PFSK-1 (cell line): Measurements from ENCODE around the gene GPAT2.

ENCODE experiments used
- POLR2AphosphoS5 ChIP-seq: IDR thresholded peaks from 2 replicates; pipeline ENCODE4 v1.6.1; 2012; ENCODE audit warnings: low read depth, mild to moderate bottlenecking, control low read depth, low read length, moderate library complexity
- TF ChIP-seq, protein P1 (sequence below), 2 experiments: IDR thresholded peaks; 2 replicates each; pipeline versions ENCODE4 v1.6.1 to v1.8.0; 2011 to 2012; ENCODE audit warnings: low read depth in 2 of 2, low read length in 2 of 2, control low read depth in 1 of 2, inconsistent platforms in 1 of 2, mild to moderate bottlenecking in 1 of 2, moderate library complexity in 1 of 2; ENCODE audit not compliant: insufficient read depth in 1 of 2

DNA sequence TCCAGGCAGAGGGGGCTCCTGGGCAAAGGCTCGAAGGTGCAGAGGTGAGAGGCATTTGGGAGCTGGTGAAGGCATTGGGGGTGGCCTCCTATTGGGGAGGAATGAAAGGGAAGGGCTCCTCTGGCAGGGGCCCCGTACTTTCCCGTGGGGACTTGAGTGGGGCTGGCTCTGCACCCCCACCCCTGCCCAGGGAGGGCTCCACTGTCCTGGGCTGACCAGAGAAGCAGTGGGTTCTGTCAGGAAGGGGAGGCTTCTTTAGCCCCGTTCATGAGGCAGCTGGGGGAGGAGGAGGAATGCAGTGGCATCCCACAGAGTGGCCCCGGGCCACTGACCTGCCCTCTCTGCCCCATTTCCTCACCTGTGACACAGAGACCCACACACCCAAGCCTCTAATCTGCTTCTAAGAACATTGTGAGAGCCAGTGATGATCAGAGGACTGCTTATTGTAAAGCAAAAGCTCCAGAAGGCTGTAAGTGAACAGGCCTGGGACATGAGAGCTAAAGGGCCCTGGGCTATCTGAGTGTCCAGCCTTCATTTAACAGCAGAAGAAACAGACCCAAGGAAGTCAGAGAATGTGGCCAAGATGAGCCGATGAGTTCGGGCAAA lies 38.6 kb upstream of the GPAT2 start:
- TF ChIP-seq POLR2AphosphoS5 = no peak
- TF ChIP-seq, protein P1, sequence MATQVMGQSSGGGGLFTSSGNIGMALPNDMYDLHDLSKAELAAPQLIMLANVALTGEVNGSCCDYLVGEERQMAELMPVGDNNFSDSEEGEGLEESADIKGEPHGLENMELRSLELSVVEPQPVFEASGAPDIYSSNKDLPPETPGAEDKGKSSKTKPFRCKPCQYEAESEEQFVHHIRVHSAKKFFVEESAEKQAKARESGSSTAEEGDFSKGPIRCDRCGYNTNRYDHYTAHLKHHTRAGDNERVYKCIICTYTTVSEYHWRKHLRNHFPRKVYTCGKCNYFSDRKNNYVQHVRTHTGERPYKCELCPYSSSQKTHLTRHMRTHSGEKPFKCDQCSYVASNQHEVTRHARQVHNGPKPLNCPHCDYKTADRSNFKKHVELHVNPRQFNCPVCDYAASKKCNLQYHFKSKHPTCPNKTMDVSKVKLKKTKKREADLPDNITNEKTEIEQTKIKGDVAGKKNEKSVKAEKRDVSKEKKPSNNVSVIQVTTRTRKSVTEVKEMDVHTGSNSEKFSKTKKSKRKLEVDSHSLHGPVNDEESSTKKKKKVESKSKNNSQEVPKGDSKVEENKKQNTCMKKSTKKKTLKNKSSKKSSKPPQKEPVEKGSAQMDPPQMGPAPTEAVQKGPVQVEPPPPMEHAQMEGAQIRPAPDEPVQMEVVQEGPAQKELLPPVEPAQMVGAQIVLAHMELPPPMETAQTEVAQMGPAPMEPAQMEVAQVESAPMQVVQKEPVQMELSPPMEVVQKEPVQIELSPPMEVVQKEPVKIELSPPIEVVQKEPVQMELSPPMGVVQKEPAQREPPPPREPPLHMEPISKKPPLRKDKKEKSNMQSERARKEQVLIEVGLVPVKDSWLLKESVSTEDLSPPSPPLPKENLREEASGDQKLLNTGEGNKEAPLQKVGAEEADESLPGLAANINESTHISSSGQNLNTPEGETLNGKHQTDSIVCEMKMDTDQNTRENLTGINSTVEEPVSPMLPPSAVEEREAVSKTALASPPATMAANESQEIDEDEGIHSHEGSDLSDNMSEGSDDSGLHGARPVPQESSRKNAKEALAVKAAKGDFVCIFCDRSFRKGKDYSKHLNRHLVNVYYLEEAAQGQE (IDR thresholded peaks at IDR 0.05; ENCODE audit: insufficient read depth in 1 of 2, low read depth in 2 of 2, low read length in 2 of 2) = no peak
